A549 (cell line): ENCODE data around the gene PRRG4. TPM values are rescaled to one million over a fixed set of nuclear protein-coding genes. Genes with fewer than 3 reads are reported as not detected.

Experiments
- ATAC-seq, 2 experiments: fragments of 200-7000 bp in 1 of 2; fragments of >200 bp in 1 of 2; cut with Nextera tagmentation in 1 of 2; cut with Tn5 transposase in 1 of 2; 3 replicates each; pipeline versions ENCODE4 v1.8.0 to v1.9.1; 2018 to 2020; ENCODE audit warnings: mild to moderate bottlenecking in 1 of 2, moderate library complexity in 1 of 2
- CTCF ChIA-PET: fragments of 300-600 bp; sonication (Branson Sonifier 250); formaldehyde crosslinking; extraction: SDS; loops from one replicate; lab custom pipeline; 2021; ENCODE audit warnings: antibody characterized with exemption, inconsistent platforms; lab: Yijun Ruan, JAX
- POLR2A ChIA-PET: fragments of 350-600 bp; formaldehyde crosslinking; extraction: SDS; loops from one replicate; lab custom pipeline; 2021; ENCODE audit warnings: antibody characterized with exemption, inconsistent platforms; lab: Yijun Ruan, JAX
- DNase-seq, 2 experiments: peaks; one replicate each; pipeline versions ENCODE4 v3.0.0 to v3.0.0-alpha.2; 2011 to 2016; ENCODE audit warnings: low read depth in 1 of 2, low spot score in 1 of 2
- FAIRE-seq: peaks from 2 replicates; lab custom pipeline; 2011; peaks lifted over from hg19 to GRCh38; lab: Jason Lieb, UNC
- H3K27ac ChIP-seq, 2 experiments: fragments of >200 bp; sonication (Bioruptor Twin); formaldehyde crosslinking; 3 replicates each; pipeline ENCODE4 v1.5.1; 2016 to 2017
- H3K4me1 ChIP-seq: fragments of >200 bp; sonication (Bioruptor Twin); formaldehyde crosslinking; 3 replicates; pipeline ENCODE4 v1.6.1; 2016
- H3K4me2 ChIP-seq: fragments of >200 bp; sonication (Bioruptor Twin); formaldehyde crosslinking; 3 replicates; pipeline ENCODE4 v1.6.1; 2016
- H3K4me3 ChIP-seq: fragments of >200 bp; sonication (Bioruptor Twin); formaldehyde crosslinking; 3 replicates; pipeline ENCODE4 v1.5.1; 2016
- H3K9me3 ChIP-seq: fragments of >200 bp; sonication (Bioruptor Twin); formaldehyde crosslinking; 3 replicates; pipeline ENCODE4 v1.6.1; 2016
- BHLHE40 ChIP-seq: IDR thresholded peaks from 2 replicates; pipeline ENCODE4 v1.6.1; 2012; ENCODE audit warnings: low read depth, low read length, inconsistent platforms
- CBX8 ChIP-seq: fragments of 200-600 bp; sonication (generic); IDR thresholded peaks from 2 replicates; pipeline ENCODE4 v1.6.1; 2016
- CTCF ChIP-seq: fragments of >200 bp; sonication (Bioruptor Twin); formaldehyde crosslinking; IDR thresholded peaks from 3 replicates; pipeline ENCODE4 v1.5.1; 2016
- E2F6 ChIP-seq: IDR thresholded peaks from 2 replicates; pipeline ENCODE4 v1.6.1; 2012; ENCODE audit warnings: low read depth, borderline replicate concordance
- EP300 ChIP-seq, 2 experiments: fragments of >200 bp; sonication (Bioruptor Twin); formaldehyde crosslinking; IDR thresholded peaks; 2 replicates in 1 of 2; 3 replicates in 1 of 2; pipeline ENCODE4 v1.6.1; 2016 to 2017
- FOSB ChIP-seq: fragments of 250-450 bp; sonication (Bioruptor Pico); IDR thresholded peaks from 2 replicates; pipeline ENCODE4 v1.5.0; 2020; ENCODE audit warnings: mild to moderate bottlenecking, moderate library complexity
- FOSL2 ChIP-seq, 2 experiments: fragments of 450-650 bp in 1 of 2; fragments of >200 bp in 1 of 2; sonication (Bioruptor Twin) in 1 of 2; formaldehyde crosslinking; IDR thresholded peaks; 2 replicates each; pipeline versions ENCODE4 v1.5.0 to v1.6.1; 2016 to 2020; ENCODE audit warnings: mild to moderate bottlenecking in 1 of 2, moderate library complexity in 1 of 2
- GATA3 ChIP-seq: IDR thresholded peaks from 2 replicates; pipeline ENCODE4 v1.6.1; 2012; ENCODE audit warnings: borderline replicate concordance
- HES2 ChIP-seq: fragments of >200 bp; sonication (Bioruptor Twin); formaldehyde crosslinking; IDR thresholded peaks from 2 replicates; pipeline ENCODE4 v1.6.1; 2016
- HEYL ChIP-seq: fragments of 250-450 bp; sonication (Bioruptor Pico); IDR thresholded peaks from 2 replicates; pipeline ENCODE4 v1.8.0; 2021; ENCODE audit warnings: mild to moderate bottlenecking, moderate library complexity
- HOXB13 ChIP-seq: fragments of 250-450 bp; sonication (Bioruptor Pico); IDR thresholded peaks from 2 replicates; pipeline ENCODE4 v1.5.0; 2020; ENCODE audit warnings: low read depth, mild to moderate bottlenecking, moderate library complexity
- HOXB5 ChIP-seq: fragments of 250-450 bp; sonication (Bioruptor Pico); IDR thresholded peaks from 2 replicates; pipeline ENCODE4 v1.5.0; 2020; ENCODE audit warnings: mild to moderate bottlenecking, moderate library complexity
- JUNB ChIP-seq: fragments of >200 bp; sonication (Bioruptor Twin); formaldehyde crosslinking; IDR thresholded peaks from 2 replicates; pipeline ENCODE4 v1.6.1; 2016
- KDM5A ChIP-seq: fragments of 200-600 bp; sonication (generic); IDR thresholded peaks from 2 replicates; pipeline ENCODE4 v1.6.1; 2016; ENCODE audit warnings: antibody characterized with exemption, mild to moderate bottlenecking
- MAFK ChIP-seq: fragments of 450-650 bp; IDR thresholded peaks from 2 replicates; pipeline ENCODE4 v1.6.1; 2014; ENCODE audit not compliant: partially characterized antibody
- MAZ ChIP-seq: fragments of 150-350 bp; IDR thresholded peaks from 2 replicates; pipeline ENCODE4 v1.6.1; 2014; ENCODE audit warnings: antibody characterized with exemption, low read depth, low read length, borderline replicate concordance
- MYC ChIP-seq: IDR thresholded peaks from 2 replicates; pipeline ENCODE4 v1.6.1; 2012; ENCODE audit warnings: mild to moderate bottlenecking, inconsistent platforms, low read length, improper control_type of control experiment, borderline replicate concordance
- NPAS2 ChIP-seq: fragments of 250-450 bp; sonication (Bioruptor Pico); IDR thresholded peaks from 2 replicates; pipeline ENCODE4 v1.8.0; 2022; ENCODE audit warnings: mild to moderate bottlenecking, moderate library complexity, borderline replicate concordance
- NR3C1 ChIP-seq: fragments of >200 bp; sonication (Bioruptor Twin); formaldehyde crosslinking; IDR thresholded peaks from 3 replicates; pipeline ENCODE4 v1.6.1; 2017
- POLR2AphosphoS2 ChIP-seq: conservative IDR thresholded peaks from 2 replicates; pipeline ENCODE4 v1.6.1; 2012; ENCODE audit warnings: low read length, improper control_type of control experiment, inconsistent platforms
- RAD21 ChIP-seq, 2 experiments: fragments of >200 bp in 1 of 2; sonication (Bioruptor Twin) in 1 of 2; formaldehyde crosslinking in 1 of 2; IDR thresholded peaks in 1 of 2; conservative IDR thresholded peaks in 1 of 2; 2 replicates in 1 of 2; 3 replicates in 1 of 2; pipeline ENCODE4 v1.6.1; 2012 to 2018; ENCODE audit warnings: inconsistent platforms in 1 of 2
- RCOR1 ChIP-seq: fragments of 150-350 bp; IDR thresholded peaks from 2 replicates; pipeline ENCODE4 v1.6.1; 2014; ENCODE audit warnings: antibody characterized with exemption, low read length, low read depth
- SMC3 ChIP-seq: fragments of >200 bp; sonication (Bioruptor Twin); formaldehyde crosslinking; IDR thresholded peaks from 3 replicates; pipeline ENCODE4 v1.6.1; 2018; ENCODE audit warnings: inconsistent platforms
- TFCP2L1 ChIP-seq: fragments of 250-450 bp; sonication (Bioruptor Pico); IDR thresholded peaks from 2 replicates; pipeline ENCODE4 v1.5.0; 2021; ENCODE audit warnings: mild to moderate bottlenecking
- ZNF302 ChIP-seq: fragments of 250-450 bp; sonication (Bioruptor Pico); IDR thresholded peaks from 2 replicates; pipeline ENCODE4 v1.9.0; 2021; ENCODE audit warnings: inconsistent platforms, mild to moderate bottlenecking, moderate library complexity
- ZSCAN20 ChIP-seq: fragments of 250-450 bp; sonication (Bioruptor Pico); IDR thresholded peaks from 2 replicates; pipeline ENCODE4 v1.8.0; 2022; ENCODE audit warnings: mild to moderate bottlenecking, moderate library complexity
- WGBS: methylation state at CpG from one replicate; pipeline ENCODE4 v1.1.6; 2017; ENCODE audit errors: missing lambda C conversion rate; 5-methylcytosine and 5-hydroxymethylcytosine counted together
- polyA plus RNA-seq, 4 experiments: library from polyadenylated mRNA; depleted of rRNA in 3 of 4; stranded (reverse); fragments of >200 nt; fragmentation: RNase III in 1 of 4; extraction: RNeasy Plus Mini Kit Qiagen cat#74134 plus additional on column Dnase treatment in 1 of 4; gene quantifications; 2 replicates in 3 of 4; 3 replicates in 1 of 4; pipeline ENCODE4 v1.2.3, GENCODE V29; 2011 to 2017
- TF ChIP-seq, protein P1 (sequence below): fragments of >200 bp; sonication (Bioruptor Twin); formaldehyde crosslinking; IDR thresholded peaks from 3 replicates; pipeline ENCODE4 v1.6.1; 2016

Gene PRRG4
- polyA plus RNA-seq, 2 of the 4 experiments (the other 2 are of a cell fraction), result 0.83 to 1.4 TPM

DNA sequence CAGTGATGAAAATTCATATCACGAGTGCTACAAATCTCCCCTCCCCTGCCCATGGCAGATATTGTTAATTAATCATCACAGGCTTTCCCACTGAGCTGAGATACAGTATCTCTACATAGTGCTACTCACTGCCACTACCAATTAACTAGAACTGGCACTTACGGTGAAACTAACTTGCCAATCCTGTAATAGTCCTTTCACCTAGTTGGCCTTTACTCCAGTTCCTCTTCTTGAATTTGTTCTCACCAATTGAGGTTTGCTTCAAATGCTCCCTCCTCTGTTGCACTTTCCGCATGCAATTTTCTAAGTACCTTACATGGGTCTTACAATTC lies 11.9 kb upstream of the PRRG4 start:
- no peak for DNase-seq
- no peak overlapping the region for H3K4me2 ChIP-seq
- 79% methylated on average over 3 of the region's 3 CpGs for WGBS
- CTCF ChIA-PET, result no interaction called here
- no peak for TF ChIP-seq EP300 (IDR thresholded peaks at IDR 0.05)
- no peak for TF ChIP-seq FOSB
- TF ChIP-seq MAZ, result no peak
- no peak for TF ChIP-seq RAD21 (conservative IDR thresholded peaks at IDR 0.05 in 1 of 2, IDR thresholded peaks at IDR 0.05 in 1 of 2)
- no peak for TF ChIP-seq HOXB13 (CRISPR knock-in tag)
- TF ChIP-seq GATA3, result no peak
- TF ChIP-seq ZSCAN20, result no peak
- no peak for TF ChIP-seq KDM5A
- no peak for TF ChIP-seq NR3C1
- no peak for TF ChIP-seq POLR2AphosphoS2
- no peak for TF ChIP-seq ZNF302 (CRISPR knock-in tag)
- no peak for TF ChIP-seq FOSL2 (IDR thresholded peaks at IDR 0.05)
- no peak for TF ChIP-seq FOSL2 (CRISPR knock-in tag; IDR thresholded peaks at IDR 0.05)
- no peak for TF ChIP-seq RCOR1
- no peak for TF ChIP-seq SMC3
- TF ChIP-seq CTCF, result no peak
- TF ChIP-seq HOXB5 (CRISPR knock-in tag), result no peak
- TF ChIP-seq, protein P1, sequence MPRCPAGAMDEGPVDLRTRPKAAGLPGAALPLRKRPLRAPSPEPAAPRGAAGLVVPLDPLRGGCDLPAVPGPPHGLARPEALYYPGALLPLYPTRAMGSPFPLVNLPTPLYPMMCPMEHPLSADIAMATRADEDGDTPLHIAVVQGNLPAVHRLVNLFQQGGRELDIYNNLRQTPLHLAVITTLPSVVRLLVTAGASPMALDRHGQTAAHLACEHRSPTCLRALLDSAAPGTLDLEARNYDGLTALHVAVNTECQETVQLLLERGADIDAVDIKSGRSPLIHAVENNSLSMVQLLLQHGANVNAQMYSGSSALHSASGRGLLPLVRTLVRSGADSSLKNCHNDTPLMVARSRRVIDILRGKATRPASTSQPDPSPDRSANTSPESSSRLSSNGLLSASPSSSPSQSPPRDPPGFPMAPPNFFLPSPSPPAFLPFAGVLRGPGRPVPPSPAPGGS, result no peak
- no peak for TF ChIP-seq HEYL (CRISPR knock-in tag)
- no peak overlapping the region for H3K4me3 ChIP-seq
- H3K4me1 ChIP-seq, result no peaks in the 10 kb centered on the region; the same call in 2 of the 3 replicates
- no peak overlapping the region for H3K27ac ChIP-seq
- H3K9me3 ChIP-seq, result no peaks in the 10 kb centered on the region
- POLR2A ChIA-PET, result no interaction called here
- ATAC-seq, result no peak
- FAIRE-seq, result no peak

DNA sequence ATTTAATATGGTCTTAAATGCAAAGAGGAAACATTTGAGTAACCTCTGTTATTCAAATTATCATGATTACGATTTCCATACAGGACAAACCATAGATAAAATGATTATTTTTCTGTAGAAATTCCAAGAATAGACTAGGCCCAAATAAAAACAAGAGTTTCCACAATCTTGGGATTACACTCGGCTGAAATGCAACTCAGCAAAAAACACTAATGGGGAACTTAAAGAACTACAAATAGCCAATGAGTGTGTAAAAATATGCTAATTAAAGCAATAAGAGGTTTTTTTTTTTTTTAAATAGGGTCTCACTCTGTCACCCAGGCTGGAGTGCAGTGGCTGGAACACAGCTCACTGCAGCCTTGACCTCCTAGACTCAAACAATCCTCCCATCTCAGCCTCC lies 10.5 kb upstream of the PRRG4 start:
- ATAC-seq (no peak), DNase-seq (no peak), FAIRE-seq (no peak)
- H3K27ac ChIP-seq, result no peak overlapping the region
- TF ChIP-seq HES2 (no peak), SMC3 (no peak), MAFK (peak; percentile 59)
- POLR2A ChIA-PET, result no interaction called here
- CTCF ChIA-PET, result no interaction called here
- no peaks in the 10 kb centered on the region for H3K9me3 ChIP-seq
- H3K4me3 ChIP-seq, result no peak overlapping the region
- WGBS, result 63% methylated on average over 2 of the region's 2 CpGs
- no peaks in the 10 kb centered on the region; the same call in 2 of the 3 replicates for H3K4me1 ChIP-seq
- H3K4me2 ChIP-seq, result no peak overlapping the region

DNA sequence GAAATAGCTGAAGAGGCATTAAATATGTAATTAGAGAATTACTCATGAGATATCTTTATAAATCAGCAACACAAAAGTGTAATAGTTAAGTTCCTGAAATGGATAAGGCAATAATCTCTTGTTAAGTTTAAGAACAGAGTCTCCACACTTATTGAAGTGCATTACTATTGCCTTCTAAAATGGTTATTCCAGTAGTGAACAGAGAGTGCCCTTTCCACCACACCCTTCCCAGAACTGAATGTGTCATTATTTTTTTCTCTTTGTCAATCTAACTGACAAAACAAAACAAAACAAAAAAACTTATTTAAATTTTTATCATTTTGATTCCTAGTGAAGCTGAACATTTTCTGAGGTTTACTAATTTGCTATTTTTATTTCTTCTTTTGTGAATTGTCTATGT lies 9.2 kb upstream of the PRRG4 start:
- H3K4me3 ChIP-seq, result no peak overlapping the region
- no peak overlapping the region for H3K4me2 ChIP-seq
- DNase-seq, result no peak
- no peaks in the 10 kb centered on the region; the same call in 2 of the 3 replicates for H3K4me1 ChIP-seq
- no peak overlapping the region for H3K27ac ChIP-seq
- no peak for FAIRE-seq
- H3K9me3 ChIP-seq, result no peaks in the 10 kb centered on the region
- TF ChIP-seq MAFK, result peak; percentile 19
- TF ChIP-seq FOSB, result no peak
- ChIA-PET POLR2A (no interaction called here), CTCF (interaction anchor here (1.0 kb wide), 1 partner anchor 11 kb away, joined by 3 read pairs; no protein-coding TSS in a partner anchor)
- no peak for ATAC-seq

DNA sequence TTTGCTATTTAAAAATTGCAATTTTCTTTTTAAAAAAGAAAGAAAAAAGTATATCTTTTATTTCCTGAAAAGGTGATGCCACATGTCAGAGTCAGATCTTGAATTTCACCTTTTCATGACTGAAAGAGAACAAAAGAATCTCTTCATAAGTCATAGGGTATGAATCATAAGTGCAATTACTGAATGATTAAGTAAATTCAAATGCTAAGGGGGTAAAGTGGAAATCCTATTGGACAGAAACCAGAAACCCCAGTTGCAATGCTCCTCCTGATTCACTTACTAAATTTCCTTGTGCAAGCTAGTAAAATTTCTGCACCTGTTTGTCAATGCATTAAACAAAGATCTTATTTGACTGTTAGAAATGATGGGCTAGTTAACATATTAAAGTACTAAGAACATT lies 8.2 kb upstream of the PRRG4 start:
- Histone ChIP-seq H3K9me3 (no peaks in the 10 kb centered on the region), H3K4me2 (no peak overlapping the region), H3K27ac (no peak overlapping the region), H3K4me3 (no peak overlapping the region), H3K4me1 (no peaks in the 10 kb centered on the region; the same call in 2 of the 3 replicates)
- no peak for DNase-seq
- no peak for FAIRE-seq
- ATAC-seq, result no peak
- CTCF ChIA-PET, result interaction anchor here (0.7 to 0.8 kb wide), 2 partner anchors 12 to 29 kb away, joined by 3 read pairs; no protein-coding TSS in a partner anchor
- POLR2A ChIA-PET, result no interaction called here
- no peak for TF ChIP-seq BHLHE40
- TF ChIP-seq MYC, result no peak
- no peak for TF ChIP-seq E2F6
- no peak for TF ChIP-seq CBX8
- TF ChIP-seq TFCP2L1 (CRISPR knock-in tag), result no peak
- TF ChIP-seq NPAS2 (CRISPR knock-in tag), result no peak
- TF ChIP-seq HEYL (CRISPR knock-in tag), result no peak
- no peak for TF ChIP-seq JUNB
